T-helper 9 cell (primary cell): ENCODE results near the gene DNAJA2.
"Not testable (repeated sequence)": the region's sequence is repeated elsewhere in the genome, so short reads cannot be mapped to it uniquely, and the experiment has no call there.

ENCODE experiments used
- DNase-seq: peaks from one replicate; pipeline ENCODE4 v3.0.0-alpha.2; 2020

Gene DNAJA2

DNA sequence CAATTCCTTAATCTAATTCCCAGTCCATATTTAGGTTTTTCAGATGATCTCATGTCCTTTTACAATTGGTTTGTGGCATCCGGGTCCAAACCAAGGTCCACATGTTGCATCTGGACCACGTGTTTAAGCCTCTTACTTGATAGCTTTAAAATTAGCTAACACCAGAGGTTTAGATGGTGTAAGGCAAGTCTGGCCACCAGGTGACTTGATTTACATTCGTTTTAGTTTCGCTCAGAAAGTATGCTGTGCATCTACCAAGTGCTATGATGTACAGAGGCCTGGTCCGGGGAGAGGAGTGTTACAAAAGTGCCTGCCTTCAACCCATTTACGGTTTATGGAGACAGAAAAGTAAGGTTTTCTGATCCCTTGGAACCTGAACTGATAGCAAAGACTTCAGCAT, 878 bp upstream of the DNAJA2 start:
- no peak for DNase-seq

DNA sequence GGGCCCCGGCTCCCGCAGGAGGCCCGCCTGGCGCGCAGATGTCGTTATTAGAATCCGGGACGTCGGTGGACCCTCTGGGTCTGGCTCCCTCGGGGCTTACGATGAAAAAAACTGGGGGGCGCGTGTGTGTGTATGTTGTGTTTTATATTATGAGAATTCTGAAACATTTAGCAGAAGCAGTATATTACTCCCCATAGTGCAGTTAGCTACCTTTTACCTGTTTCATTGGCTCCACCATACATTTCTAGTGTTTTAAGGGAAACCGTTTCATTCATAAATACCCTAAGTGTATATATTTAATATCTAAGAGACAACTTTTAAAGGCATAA, 486 bp upstream of the DNAJA2 start:
- DNase-seq, result no peak

DNA sequence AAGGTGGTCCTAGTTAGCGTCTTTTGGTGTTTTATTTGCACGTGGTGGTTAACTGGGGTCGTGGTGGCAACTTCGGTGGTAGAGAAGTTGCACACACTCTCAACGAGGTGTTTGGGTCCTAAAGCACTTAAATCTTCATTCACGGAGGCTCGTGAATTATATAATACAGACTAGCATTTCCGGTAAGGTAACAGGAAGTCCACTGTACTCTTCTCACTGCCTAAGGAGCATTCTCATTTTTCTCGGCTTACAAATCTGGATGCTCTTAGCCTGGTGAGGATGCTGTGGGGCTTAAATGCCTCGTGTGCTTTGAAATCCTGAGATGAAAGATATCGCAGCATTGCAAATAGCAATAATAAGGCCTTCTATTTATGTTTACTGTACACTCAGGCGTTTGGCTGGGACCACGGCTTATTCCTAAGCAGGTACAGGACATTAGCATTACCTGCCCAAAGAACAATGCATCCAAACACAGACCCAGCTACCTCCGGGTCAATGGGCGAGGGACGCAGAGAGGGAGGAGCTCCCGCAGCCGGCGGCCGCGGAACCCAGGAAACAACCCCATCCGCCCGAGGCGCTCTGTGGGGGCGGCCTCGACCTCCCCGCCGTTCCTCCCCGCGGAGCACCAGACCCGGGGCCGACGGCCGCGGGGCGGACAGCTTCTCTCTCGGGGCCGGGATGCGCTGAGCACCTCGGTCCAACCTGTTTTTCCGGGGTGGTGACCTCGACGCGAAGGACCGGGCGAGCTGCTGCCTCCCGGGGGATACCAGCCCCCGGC, 856 bp downstream of the DNAJA2 start:
- peak; percentile 34 for DNase-seq

DNA sequence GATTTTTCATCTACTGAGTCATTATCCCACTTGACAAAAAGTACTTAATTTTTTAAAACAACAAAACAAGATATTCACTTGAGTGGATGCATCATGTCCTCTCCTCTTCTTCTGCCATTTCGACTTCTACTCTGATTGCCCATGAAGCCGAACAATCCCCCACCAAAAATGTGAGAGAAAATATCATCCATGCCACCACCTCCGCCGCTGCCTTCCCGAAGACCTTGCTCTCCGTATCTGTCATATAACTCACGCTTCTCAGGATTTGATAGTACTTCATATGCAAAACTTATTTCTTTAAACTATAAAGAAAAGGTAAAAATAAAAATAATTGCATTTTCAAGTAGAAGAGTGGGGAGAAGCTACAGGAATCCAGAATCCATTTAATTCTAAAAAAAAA, 2.2 kb downstream of the DNAJA2 start:
- DNase-seq, result no peak

DNA sequence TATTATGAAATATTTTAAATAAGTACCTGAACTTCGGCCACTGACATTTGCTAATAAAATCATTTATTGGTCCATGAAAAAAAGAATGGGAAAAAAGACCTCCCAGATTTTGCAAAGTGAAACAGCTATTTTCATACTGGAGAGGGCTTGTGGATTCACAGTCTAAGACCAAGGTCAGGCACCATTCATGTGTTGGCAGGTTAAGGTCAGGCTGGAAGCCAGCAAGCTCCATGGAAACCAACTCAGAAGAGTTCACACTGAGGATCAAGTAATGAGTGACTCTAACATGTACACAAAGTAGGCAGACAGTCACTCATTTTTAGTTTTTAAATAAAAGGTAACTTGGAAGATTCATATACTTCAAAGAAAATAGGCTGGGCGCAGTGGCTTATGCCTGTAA, 3.4 kb downstream of the DNAJA2 start:
- DNase-seq, result no peak

DNA sequence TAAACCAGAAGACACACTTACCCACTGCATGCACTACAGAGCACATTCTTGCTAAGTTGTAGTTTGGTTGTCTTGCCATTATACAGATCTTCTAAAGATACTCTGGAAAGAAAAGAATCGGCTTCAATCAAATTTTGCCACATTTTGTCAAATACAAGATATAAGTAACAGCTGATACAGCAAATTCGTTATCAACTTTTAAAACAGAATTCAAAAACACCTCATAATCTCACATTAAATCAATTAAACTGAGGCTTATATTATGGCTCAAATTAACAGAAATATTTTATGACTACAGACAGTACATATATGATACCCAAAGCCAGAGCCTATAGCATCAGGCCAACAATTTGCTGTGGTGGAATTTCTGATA, 5.4 kb downstream of the DNAJA2 start:
- no peak for DNase-seq

DNA sequence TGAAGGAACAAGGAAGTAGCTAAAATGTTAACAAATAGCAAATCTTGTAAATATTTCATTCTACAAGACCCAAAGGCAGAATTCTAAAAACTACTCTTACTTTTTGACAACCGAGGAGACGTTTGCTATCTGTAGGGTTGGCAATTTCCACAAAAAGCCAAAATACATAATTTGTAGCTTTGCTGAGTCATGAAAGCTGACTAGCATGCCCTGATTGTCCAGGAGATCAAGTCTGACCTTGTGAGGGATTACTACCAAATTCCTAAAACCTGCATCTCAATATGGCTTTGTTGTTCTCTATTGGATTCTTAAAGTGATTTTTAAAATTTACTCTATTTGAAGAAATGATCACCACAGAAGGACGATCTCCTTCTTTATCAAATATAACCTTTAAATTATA, 10.8 kb downstream of the DNAJA2 start:
- DNase-seq, result no peak

DNA sequence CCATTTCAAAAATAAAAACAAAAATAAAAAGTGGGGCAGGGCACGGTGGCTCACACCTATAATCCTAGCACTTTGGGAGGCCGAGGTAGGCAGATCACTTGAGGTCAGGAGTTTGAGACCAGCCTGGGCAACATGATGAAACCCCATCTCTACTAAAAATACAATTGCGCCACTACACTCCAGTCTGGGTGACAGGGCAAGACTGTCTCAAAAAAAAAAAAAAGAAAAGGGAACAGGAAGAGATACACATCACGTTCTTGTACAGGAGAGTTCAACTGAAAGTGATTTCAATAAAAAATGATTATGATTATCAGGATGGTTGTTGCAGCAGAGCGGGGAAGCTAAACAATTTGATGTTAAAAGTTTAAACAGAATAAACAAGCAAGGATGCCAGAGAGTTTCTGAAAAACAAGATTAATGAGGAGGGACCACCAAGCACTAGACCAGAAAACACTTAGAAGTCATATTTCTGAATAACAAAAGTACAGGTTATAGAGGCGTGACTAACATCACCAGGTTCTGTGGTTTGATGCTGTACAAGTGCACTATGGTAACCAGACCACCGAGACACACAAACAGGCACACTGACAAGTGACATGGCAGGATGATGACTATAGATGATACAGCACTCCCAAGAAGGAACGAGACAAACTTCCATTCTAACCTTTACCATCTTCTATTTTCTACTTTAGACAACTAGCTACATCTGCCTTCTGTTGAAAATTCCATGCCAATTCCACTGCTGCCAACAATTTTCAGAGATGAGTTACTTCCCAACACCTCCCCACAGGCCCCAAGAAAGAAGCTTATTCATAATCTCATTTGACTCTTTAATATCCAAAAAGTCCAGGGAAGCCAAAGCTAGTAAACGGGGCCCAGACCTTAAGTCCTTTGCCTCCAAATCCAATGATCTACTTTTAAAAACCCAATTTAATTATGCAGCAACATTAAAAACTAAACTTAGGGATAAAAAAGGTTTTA, 11.8 kb downstream of the DNAJA2 start:
- no peak for DNase-seq

DNA sequence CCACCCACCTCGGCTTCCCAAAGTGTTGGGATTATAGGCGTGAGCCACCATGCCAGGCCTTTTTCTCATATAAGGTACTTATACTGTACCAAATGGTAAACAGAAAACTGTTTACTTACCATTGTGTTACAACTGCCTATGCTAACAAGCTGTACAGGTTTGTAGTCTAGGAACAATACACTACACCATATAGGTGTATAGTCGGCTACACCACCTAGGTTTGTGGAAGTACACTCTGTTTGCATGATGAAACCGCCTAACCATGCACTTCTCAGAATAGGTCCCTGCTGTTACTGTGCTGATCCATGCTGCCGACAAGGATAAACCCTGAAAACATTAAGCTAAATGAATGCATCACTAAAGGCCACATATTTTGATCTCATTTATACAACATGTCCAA, 18.9 kb downstream of the DNAJA2 start:
- no peak for DNase-seq

DNA sequence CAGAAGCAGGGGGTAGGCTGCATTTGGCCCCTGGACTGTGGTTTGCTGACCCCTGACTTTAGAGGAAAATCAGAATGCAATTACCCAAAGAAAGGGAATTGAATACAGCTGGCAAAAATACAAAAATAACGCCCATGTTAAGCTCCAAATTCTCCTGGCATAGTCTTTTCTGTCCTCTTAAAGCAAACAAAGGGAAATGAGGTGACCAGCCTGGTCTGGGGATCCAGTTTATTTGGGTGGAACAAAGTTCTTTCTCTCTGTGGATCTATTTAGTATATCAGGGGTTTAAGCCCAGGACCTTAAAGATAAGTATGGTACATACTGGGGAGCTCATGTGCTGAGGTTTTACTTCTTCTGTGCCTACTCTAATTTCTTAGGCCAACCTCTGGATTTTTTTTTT, 23.5 kb downstream of the DNAJA2 start:
- no peak for DNase-seq

DNA sequence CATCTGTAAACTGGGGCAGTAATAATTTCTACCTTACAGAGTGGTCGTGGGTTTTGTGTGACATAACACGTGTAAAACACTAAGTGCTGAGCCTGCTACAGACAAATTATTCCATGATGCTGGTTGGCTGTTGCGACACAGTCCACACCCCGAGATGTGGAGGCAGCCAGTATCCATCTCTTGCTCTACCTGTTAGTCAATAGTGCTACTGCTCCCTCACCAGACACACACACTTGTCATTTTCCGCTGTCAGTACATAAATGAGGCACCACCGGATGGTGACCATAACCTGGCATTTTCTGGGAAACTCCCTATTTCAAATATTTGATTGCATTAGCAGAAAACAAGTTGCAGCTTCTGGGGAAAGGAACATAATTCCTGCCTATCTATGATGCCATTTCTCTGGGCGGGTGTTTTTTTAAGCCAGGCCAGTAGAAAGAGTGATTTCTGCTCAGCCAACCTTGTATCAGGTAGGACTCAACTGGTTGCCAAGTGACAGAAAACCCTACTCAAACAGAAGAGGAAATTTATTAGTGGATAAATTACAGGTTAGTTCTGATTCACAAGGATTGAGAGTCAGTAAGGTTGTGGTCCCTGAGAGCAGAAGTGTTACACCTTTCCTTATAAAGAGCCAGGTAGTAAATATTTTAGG, 24.1 kb downstream of the DNAJA2 start:
- DNase-seq, result no peak

DNA sequence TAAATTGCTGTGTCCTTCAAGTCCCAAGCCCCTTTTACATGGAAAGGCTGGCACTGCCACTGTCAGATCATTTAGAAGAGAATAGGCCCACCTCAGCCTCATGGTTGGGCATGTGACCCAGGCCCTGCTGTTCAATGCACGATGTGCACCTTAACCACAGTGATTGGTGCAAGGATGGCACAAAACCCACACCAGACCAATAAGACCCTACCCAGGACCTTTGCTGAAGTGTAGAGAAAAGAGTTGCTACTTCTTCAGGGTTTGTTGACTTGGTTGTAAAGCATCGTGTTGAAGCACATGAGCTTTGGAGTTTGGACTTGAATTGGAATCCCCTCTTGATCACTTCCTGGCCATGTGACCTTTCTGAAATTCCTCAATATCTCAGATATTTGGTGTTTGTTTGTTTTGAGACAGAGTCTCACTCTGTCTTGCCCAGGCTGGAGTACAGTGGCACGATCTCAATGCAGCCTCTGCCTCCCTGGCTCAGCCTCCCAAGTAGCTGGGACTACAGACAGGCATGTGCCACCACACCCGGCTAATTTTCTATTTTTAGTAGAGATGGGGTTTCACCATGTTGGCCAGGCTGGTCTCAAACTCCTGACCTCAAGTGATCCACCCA, 24.8 kb downstream of the DNAJA2 start:
- DNase-seq, result no peak

DNA sequence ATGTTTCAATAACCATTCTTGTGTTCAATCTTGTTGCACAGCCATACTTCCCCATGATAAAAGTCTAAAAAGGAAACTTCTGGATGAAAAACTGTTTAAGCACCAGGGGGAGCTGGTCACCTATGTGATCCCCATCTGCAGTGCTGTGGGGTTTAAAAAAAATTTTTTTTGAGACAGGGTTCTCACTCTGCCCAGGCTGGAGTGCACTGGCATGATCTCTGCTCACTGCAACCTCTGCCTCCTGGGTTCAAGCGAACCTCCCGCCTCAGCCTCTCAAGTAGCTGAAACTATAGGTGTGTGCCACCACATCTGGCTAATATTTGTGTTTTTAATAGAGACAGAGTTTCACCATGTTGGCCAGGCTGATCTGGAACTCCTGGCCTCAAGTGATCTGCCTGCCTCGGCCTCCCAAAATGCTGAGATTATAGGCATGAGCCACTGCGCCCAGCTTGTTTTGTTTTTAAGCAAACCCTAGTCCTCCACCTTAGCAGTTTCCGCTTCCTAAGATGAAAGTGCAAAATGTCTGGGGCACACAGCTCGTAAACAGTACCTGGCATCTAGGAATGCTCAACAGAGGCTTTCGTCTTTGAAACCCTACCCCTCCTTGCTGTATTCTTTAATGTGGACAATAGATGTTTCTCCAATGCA, 25.4 kb downstream of the DNAJA2 start:
- no peak for DNase-seq

DNA sequence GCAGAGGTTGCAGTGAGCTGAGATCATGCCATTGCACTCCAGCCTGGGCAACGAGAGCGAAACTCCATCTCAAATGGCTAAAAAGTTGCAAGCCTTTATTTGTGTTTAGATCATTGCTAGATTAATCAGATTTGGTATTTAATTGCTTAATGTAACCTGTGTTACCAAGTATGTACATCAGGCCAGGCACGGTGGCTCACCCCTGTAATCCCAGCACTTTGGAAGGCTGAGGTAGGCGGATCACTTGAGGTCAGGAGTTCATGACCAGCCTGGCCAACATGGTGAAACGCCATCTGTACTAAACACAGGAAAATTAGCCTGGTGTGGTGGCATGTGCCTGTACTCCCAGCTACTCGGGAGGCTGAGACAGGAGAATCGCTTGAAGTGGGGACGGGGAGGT, 28.8 kb downstream of the DNAJA2 start:
- DNase-seq, result not testable (repeated sequence)

DNA sequence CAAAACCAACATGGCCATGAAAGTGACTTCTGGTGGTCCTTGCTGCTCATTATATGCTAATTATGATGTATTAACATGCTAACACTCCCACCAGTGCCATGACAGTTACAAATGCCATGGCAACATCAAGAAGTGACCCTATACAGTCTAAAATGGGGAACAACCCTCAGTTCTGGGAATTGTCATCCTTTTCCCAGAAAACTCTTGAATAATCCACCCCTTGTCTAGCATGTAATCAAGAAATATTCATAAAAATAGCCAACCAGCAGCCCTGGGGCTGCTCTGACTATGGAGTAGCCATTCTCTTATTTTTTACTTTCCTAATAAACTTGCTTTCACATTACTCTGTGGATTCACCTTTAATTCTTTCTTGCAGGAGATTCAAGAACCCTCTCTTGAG, 35.9 kb downstream of the DNAJA2 start:
- DNase-seq, result no peak

DNA sequence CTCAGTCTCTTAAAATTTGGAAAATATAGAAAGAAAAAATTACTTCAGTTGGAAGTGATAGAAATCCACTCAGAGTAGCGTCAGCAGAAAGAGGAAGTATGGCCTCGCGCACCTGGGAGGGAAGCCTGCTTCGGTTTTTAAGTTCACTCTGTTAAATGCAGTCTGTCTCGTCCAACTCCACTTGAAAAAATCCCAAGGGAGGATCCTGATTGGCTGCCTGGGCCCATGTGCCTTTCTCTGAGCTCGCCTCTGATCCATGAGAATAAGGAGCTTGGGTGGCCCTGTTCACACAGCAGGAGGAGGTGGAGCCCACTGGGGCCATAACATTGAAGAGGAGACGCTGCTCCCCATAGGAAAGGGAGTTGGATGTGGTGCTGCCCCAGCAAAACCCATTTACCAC, 40.7 kb downstream of the DNAJA2 start:
- DNase-seq, result no peak

DNA sequence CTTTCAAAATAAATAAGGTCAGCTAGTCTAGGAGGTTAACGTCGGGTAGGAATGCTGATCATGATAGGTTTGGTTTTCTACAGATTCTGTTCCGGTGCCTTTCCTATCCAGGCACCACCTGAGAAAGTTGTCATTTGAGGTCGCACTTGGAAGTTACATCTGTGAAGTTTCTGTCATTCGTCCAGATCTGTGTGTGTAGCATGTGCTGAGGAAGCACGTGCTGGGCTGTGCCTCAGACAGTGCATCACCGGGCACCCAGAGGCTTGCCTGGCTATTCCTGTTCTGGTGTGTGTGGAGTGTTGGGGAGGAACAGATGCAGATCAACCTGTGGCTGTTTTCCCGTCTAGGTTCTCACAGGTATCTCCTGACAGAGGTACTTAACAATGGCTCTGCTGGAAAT, 42.6 kb downstream of the DNAJA2 start:
- DNase-seq, result no peak

DNA sequence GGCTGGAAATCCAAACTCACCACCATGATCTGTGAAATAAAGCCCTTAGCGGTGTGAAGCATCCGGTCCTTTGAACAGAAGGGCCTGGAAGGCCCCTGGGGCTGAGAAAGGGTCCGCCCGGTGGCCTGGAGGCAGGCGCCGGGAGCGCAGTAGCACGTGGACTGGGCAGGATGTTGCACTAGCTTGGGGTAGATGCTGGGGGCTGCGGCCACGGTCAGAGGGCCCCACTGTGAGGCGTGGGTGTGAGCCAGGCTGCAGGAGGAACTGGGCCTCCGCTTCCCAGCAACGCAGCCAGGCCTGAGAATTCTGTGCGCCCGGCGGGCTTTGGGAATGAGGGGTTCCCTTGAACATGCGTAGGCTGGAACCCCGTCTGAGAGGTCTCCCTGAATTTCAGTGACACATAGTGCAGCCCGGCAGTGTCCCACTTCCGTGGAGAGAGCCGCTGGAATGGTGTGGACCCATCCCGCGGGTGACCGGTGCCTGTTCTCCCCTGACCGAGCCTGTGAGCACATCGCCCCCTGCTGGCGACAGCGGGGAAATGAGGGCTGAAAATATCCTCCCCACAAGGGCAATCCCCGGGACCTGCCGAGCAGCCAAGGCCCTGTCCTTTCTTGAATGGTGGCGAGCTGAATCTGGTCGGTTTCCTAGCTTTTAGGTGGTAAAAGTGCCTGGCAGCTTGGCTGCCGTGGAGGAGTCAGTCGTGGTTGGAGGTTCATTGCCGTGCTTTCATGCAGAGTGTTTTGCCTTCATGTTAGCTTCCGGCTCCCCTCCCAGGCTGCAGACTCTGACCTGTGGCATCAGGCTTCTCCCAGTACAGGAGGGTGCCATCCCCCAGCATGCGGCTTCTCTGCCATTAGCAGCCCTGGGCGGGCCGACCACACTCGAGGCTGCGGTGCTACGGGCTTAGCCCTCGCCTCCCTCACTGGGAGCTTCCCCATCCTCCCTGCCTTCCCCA, 43.8 kb downstream of the DNAJA2 start:
- DNase-seq, result peak; percentile 61

DNA sequence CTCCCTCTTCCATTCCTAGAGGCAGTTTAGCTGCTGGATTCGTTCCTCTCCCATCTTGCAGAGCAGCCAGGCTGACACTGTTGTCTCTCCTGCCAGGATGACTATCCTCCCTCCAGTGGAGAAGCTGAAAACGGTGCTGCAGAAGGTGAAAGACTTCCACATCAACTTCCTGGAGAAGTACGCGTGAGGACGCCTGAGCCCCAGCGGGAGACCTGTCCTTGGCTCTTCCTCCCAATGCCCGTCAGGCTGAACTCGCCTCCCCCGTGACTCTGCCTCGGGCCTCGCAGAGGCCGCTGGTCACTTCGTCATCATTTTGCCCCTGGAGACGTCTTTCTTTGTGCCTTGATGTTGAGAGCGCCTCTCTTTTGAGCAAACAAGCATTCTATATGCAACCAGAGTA, 44.7 kb downstream of the DNAJA2 start:
- no peak for DNase-seq

DNA sequence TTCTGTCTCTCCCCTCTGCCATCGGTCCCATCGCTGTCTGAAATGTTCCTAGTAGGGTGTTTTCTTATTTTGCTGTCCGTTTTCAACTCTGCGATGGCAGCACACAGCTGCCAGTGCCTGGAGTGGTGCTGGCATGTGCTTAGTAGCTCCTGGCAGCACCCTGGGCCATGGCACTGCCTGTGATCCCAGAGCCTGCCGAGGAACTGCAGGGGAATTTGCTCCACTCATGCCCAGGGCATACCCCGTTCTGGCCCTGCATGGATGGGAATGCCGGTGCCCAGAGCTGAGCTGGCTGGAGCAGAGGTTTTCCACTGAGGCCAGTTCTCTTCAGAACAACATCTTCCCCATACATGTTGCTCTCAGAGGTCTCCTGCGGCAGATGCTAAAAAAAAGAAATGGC, 46.2 kb downstream of the DNAJA2 start:
- no peak for DNase-seq

DNA sequence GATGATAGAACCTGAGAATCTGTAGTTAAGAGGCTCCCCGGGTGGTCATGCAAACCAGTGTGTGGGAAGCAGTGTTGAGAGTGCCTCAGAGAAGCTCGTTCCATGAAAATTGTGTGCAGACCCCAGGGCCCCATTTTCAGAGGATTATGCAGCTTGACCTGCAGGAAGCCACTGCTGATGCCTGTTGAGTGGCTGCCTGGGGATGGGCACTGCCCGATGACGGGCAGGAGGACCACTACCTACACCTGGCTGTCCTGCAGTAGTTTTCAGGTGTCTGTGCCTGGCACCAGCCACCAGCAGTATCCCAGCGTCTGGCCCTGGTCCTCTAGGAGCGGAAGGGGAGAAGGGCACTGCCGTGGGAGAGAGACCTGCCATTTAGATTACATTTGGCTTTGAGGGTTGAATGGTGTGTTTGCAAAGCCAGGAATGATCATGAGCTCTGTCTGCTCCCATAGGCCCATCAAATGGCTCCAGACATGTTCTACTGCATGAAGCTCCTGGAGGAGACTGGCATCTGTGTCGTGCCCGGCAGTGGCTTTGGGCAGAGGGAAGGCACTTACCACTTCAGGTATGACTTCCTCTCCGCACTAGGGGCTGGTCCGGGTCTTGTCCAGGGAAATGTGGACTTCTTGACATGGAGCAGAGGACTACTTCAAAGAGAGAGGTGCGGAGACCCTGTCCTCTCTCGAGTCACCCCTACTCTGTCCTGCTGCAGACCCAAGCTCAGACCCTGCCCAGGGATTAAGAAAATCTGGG, 46.8 kb downstream of the DNAJA2 start:
- no peak for DNase-seq
